HUES6 (cell line): ENCODE data around the gene NOTUM.

ENCODE experiments used
- H3K27ac ChIP-seq: 2 replicates; pipeline ENCODE4 v1.7.0; 2013; ENCODE audit warnings: low read depth, mild to moderate bottlenecking, low read length, inconsistent platforms
- H3K27me3 ChIP-seq: 2 replicates; pipeline ENCODE4 v1.6.1; 2013; ENCODE audit warnings: low read length; ENCODE audit not compliant: control insufficient read depth, insufficient read depth
- H3K36me3 ChIP-seq: 2 replicates; pipeline ENCODE4 v1.6.1; 2013; ENCODE audit warnings: low read length; ENCODE audit not compliant: control insufficient read depth, insufficient read depth
- H3K4me1 ChIP-seq: 2 replicates; pipeline ENCODE4 v1.6.1; 2013; ENCODE audit warnings: low read length; ENCODE audit not compliant: control insufficient read depth, insufficient read depth
- H3K4me3 ChIP-seq: 2 replicates; pipeline ENCODE4 v1.5.1; 2013; ENCODE audit warnings: low read depth, low read length
- H3K9ac ChIP-seq: one replicate; pipeline ENCODE4 v1.6.1; 2013; ENCODE audit warnings: mild to moderate bottlenecking, low read length
- H3K9me3 ChIP-seq: 2 replicates; pipeline ENCODE4 v1.6.1; 2013; ENCODE audit warnings: low read depth, low read length; ENCODE audit not compliant: control insufficient read depth, insufficient read depth

The NOTUM gene

DNA sequence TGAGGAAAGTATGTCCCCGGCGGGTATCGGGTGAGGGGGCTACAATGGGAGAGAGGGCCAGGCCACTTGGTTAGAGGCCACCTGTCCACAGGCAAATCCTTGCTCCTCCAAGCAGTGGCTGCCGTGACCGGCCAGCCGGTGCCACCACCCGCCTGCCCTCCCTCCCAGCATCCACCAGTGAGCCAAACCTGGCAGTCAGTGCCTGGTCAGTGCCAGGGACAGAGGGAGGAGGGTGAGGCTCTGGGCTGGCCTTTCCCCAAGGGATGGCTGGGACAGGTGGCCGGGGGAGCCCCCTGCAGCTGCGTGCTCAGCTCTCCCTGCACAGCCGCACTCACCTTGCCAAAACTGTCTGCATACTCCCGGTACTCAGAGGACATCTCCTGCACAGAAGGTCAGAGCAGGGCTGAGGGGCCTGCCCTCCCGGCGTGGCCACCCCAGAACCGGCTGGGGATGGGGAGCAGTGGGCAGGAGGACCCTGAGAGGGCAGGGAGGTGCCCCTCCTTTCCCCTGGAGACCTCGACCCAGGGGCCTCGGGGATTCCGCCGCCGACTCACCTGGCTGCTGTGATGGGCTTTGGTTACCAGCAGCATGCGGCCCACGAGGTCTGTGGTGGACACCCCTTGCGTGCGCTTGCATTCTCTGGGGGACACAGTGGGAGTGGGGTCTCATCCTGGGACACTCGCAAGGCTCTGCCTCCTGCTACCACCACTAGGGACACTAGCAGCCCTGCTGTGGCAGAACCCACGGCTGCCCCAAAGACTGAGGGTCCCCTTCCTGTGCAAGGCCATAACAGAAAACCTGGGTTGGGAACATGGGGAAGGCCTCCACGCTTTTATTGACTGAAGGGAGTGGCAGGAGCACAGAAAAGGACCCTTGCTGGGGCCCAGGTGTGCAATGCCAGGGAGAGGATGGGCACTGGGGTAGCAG lies 53.5 kb downstream of the NOTUM start:
- H3K4me3 ChIP-seq = no peak overlapping the region
- H3K9me3 ChIP-seq = no peaks in the 10 kb centered on the region
- peaks cover 6% of the 10 kb centered on the region for H3K27me3 ChIP-seq
- peaks cover 12% of the 10 kb centered on the region for H3K4me1 ChIP-seq
- H3K36me3 ChIP-seq = peaks cover 55% of the 10 kb centered on the region
- H3K27ac ChIP-seq = no peak overlapping the region
- H3K9ac ChIP-seq = no peak overlapping the region

DNA sequence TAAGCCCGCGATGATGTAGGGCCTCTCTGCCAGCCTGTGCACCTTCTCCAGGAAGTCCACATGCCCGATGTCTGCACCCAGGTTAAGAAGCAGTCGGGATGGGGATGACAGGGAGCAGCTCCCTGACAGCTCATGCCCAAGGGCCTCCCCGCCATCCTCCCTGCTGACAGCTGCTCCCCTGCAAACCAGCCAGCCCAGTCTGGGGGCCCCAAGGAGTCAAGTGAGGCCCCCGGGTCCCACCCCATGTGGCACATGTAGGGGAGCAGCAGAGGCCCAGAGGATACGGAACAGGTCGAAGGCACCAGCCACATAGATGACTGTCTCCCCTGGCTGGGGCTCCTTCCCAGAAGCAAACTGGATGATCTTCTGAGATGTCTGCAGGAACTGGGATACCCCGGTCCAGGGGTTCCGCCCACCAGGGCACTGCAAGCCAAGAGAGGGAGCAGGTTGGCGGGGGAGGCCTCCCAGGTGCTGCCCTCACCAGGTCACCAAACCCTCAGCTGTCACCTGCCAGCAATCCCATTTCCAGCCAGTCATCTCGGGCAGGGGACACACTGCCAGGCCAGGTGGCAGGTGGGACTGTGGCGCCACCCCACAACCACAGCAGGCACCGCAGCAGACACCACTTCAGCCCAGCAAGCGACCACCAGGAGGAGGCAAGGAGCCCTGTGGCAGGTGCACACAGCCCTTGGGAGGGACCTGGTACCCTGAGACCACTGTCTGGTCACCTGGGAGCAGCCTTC lies 54.3 kb downstream of the NOTUM start:
- H3K36me3 ChIP-seq = peaks cover 51% of the 10 kb centered on the region
- no peak overlapping the region for H3K4me3 ChIP-seq
- no peak overlapping the region for H3K27ac ChIP-seq
- H3K9ac ChIP-seq = no peak overlapping the region
- peaks cover 13% of the 10 kb centered on the region for H3K27me3 ChIP-seq
- no peaks in the 10 kb centered on the region for H3K9me3 ChIP-seq
- peaks cover 14% of the 10 kb centered on the region for H3K4me1 ChIP-seq

DNA sequence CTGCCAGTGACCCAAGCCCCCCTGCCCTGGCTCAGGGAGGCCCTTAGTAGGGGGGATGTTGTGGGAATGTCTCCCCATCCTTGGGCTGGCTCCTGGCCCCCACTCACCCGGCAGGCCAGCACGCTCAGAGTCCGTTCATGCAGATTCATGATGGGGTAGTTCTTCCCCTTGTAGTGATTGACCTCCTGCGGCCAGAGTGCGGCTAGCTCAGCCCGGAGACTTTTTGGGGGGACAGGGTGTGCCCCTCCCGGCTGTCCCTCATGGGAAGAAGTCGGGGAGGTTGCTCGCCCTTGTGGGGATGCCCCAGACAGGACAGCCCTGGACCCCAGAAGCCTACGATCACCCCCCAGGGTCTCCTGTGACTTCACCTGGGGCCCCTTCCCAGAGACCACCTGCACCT lies 55.0 kb downstream of the NOTUM start:
- Histone ChIP-seq H3K27me3 (peaks cover 19% of the 10 kb centered on the region), H3K4me3 (no peak overlapping the region), H3K27ac (no peak overlapping the region), H3K9ac (no peak overlapping the region), H3K4me1 (peaks cover 17% of the 10 kb centered on the region), H3K9me3 (no peaks in the 10 kb centered on the region), H3K36me3 (peaks cover 51% of the 10 kb centered on the region)

DNA sequence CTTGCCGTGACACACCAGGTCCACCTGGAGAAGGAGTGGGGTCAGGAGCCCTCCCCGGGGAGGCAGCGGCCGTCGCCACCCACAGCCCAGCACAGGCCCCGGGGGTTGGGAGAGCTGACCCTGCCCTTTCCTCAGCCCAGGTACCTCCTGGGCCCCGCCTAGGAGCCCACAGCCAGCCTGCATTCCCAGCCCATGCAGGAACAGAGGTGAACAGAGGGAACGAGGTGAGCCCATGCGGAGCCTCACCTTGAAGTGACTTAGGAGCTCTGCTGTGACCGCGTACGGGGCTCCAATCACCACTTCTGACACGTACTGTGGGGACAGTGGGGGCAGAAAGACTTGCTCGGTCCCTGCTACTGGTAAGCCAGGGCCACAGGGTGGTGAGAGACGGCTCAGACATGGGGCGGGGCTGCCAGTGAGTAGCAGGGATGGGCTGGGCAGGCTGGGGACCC lies 55.5 kb downstream of the NOTUM start:
- no peaks in the 10 kb centered on the region for H3K9me3 ChIP-seq
- H3K36me3 ChIP-seq = peaks cover 53% of the 10 kb centered on the region
- peaks cover 20% of the 10 kb centered on the region for H3K27me3 ChIP-seq
- no peak overlapping the region for H3K9ac ChIP-seq
- H3K4me1 ChIP-seq = peaks cover 17% of the 10 kb centered on the region
- H3K27ac ChIP-seq = no peak overlapping the region
- no peak overlapping the region for H3K4me3 ChIP-seq

DNA sequence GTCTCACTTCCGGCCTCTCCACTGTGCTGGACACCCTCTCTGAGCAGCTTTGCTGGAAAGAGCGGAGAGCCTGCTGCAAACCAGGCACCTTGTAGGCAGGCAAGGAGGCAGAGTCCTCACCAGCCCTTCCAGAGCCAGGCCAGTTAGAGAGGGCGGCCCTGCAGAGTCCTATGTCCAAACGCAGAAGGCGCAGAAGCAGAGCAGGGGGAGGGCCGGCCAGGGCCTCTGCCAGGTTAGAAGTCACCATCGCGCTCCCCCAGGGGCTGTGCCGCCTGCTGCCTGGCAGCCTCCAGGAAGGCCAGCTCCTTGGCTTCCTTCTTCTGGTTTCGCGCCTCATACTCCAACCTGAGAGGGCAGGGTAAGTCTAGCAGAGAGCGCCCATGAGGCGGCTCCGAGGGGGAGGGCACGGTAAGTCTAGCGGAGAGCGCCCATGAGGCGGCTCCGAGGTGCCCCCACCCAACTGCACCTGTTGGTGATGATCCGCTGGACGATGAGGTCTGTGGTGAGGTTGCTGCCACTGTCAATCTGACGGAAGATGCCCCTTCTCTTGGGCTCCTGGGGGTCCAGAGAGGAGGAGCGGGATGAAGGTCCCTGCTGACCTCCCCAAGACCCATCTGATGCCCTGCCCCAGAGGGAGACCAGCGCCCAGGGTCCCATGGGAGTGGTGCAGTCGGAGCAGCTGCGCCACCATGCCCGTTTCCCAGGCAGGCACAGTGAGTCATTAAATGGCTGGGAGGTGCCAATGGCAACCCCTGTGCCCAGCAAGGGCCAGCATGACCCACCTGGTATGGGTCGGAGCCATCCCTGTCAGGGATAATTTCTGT lies 56.2 kb downstream of the NOTUM start:
- H3K9ac ChIP-seq = no peak overlapping the region
- peaks cover 59% of the 10 kb centered on the region for H3K36me3 ChIP-seq
- no peaks in the 10 kb centered on the region for H3K9me3 ChIP-seq
- H3K4me3 ChIP-seq = no peak overlapping the region
- no peak overlapping the region for H3K27ac ChIP-seq
- peaks cover 10% of the 10 kb centered on the region; the same call in 1 of the 2 replicates for H3K4me1 ChIP-seq
- peaks cover 20% of the 10 kb centered on the region for H3K27me3 ChIP-seq

DNA sequence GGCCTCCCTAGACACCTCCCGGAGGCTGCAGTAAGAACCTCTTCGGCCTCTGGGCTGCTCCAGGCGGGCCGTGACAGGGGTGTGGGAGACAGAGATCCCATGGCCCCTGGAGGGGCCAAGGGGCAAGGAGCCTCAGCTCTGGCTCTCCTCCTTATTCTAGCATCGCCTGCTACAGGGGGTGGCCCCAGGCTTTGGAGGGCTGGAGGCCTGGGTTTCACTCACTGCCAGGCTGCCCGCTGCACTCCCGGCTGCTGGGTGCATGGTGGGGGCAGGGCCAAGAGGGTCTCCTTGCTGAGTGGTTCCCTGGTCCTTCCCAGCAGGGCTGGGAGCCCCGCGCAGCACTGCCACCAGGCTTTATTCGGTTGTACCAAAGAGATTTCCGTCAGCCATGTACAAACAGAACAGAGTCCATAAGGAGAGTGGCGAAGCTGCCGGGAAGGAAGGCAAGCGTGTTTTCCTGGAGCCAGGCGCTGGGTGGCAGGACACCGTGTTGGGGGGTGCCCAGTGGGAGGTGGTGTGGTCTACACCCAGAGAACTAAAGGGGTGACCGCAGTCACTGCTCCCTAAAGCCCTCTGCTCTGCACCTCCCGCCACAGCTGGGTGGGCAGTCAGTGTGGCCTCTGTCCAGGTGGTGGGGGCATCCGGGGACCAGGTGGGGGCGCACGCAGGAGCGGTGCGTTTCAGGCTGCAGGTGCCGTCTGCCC lies 56.9 kb downstream of the NOTUM start:
- no peaks in the 10 kb centered on the region for H3K9me3 ChIP-seq

DNA sequence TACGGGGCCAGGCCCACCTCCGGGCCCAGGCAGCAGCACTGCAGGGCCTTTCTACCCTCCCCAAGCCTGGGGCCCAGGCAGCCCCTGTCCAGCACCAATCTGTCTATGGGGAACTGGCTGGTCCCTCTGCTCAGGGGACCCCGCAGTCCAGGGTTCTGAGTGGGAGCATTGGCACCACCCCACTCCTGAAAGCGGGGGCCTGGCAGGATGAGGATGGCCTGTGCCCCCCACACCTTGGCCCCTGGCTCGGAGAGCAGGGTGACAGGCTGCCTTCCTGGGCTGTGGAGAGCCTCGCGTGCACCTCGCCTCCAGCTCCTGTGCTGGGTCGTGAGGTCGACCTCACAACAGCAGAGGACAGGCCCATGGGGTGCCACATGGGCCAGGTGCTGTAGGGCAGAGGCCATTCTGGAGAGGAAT lies 57.6 kb downstream of the NOTUM start:
- Histone ChIP-seq H3K36me3 (peaks cover 65% of the 10 kb centered on the region), H3K27ac (no peak overlapping the region), H3K9me3 (no peaks in the 10 kb centered on the region), H3K9ac (no peak overlapping the region), H3K4me1 (0 out of 2 replicates have a peak, but pooled peaks cover 9% of the 10 kb centered on the region), H3K4me3 (no peak overlapping the region), H3K27me3 (peaks cover 20% of the 10 kb centered on the region)

More for the DNA sequence above, 56.9 kb downstream of the NOTUM start:
- Histone ChIP-seq H3K27ac (no peak overlapping the region), H3K9ac (no peak overlapping the region), H3K36me3 (peaks cover 63% of the 10 kb centered on the region), H3K4me3 (no peak overlapping the region), H3K27me3 (peaks cover 20% of the 10 kb centered on the region), H3K4me1 (0 out of 2 replicates have a peak, but pooled peaks cover 9% of the 10 kb centered on the region)

DNA sequence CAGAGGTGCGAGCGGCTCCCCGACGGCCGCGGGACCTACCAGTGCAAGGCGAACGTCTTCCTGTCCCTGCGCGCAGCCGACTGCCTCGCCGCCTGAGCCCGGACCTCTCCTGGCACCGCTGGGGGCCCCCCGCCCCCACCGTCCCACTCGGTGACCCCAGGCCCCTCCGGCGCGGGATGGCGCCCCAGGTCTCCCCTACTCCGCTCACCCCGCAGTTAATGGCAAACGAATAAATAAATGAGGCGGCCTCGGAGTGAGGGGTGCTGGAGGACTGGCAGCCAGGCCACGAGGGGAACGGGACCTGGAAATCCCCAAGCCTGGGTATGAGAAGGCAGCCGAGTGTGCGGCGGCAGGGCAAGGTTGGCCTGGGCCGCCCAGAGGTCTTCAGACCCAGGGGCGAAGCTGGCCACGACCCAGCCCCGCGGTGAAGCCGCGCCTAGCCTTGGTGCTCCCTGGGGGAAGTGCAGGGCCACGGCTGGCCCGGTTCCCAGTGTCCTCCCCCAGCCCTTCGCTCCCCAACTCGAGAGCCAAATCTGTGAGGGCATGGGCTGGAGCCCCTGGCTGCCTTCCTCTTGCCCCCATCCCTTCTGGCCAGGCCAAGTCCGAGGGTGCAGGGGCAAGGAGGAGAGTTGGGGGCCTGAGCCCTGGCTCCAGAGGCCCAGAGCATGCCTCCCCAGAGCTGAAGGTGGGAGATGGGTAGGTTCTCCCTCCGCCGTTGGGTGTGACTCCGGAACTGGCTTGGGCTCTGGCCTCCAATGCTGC lies 58.2 kb downstream of the NOTUM start:
- H3K27ac ChIP-seq = no peak overlapping the region

More for the DNA sequence above, 58.2 kb downstream of the NOTUM start:
- Histone ChIP-seq H3K9ac (no peak overlapping the region), H3K27me3 (peaks cover 20% of the 10 kb centered on the region), H3K4me3 (peak overlapping the region; percentile 53), H3K4me1 (0 out of 2 replicates have a peak, but pooled peaks cover 9% of the 10 kb centered on the region), H3K9me3 (no peaks in the 10 kb centered on the region), H3K36me3 (peaks cover 65% of the 10 kb centered on the region)
